HG02759 (cell line): Measurements from ENCODE around the gene TIE1.

Experiments used
- ATAC-seq: cut with Tn5 transposase; IDR thresholded peaks from one replicate; pipeline ENCODE4 v1.9.1; 2021; ENCODE audit warnings: mild to moderate bottlenecking, moderate library complexity; ENCODE audit not compliant: unreplicated experiment

The TIE1 gene

GRCh38 chr1:43311521-43311920 lies 10.7 kb downstream of the TIE1 start:
- no peak for ATAC-seq

GRCh38 chr1:43312212-43312623 lies 11.4 kb downstream of the TIE1 start:
- ATAC-seq = no peak

GRCh38 chr1:43312663-43313515 lies 12.1 kb downstream of the TIE1 start:
- ATAC-seq = no peak

- no peak for ATAC-seq
These were observed 13.0 kb downstream of the TIE1 start for GRCh38 chr1:43313771-43314170.

- ATAC-seq = no peak
These were observed 13.5 kb downstream of the TIE1 start for GRCh38 chr1:43314233-43314632.

GRCh38 chr1:43315481-43315880 lies 14.7 kb downstream of the TIE1 start:
- no peak for ATAC-seq

- no peak for ATAC-seq
These were observed 15.4 kb downstream of the TIE1 start for GRCh38 chr1:43315963-43316737.

- ATAC-seq = no peak
These were observed 16.1 kb downstream of the TIE1 start for GRCh38 chr1:43316738-43317520.

GRCh38 chr1:43317817-43318471 lies 17.2 kb downstream of the TIE1 start:
- no peak for ATAC-seq

GRCh38 chr1:43318831-43319230 lies 18.0 kb downstream of the TIE1 start:
- ATAC-seq = no peak

GRCh38 chr1:43319288-43319687 lies 18.5 kb downstream of the TIE1 start:
- ATAC-seq = no peak

GRCh38 chr1:43319766-43320165 lies 19.0 kb downstream of the TIE1 start:
- ATAC-seq = no peak

- no peak for ATAC-seq
These were observed 20.6 kb downstream of the TIE1 start for GRCh38 chr1:43321331-43321891.

- no peak for ATAC-seq
These were observed 21.7 kb downstream of the TIE1 start for GRCh38 chr1:43322506-43322905.

- ATAC-seq = no peak
These were observed 24.0 kb downstream of the TIE1 start for GRCh38 chr1:43324810-43325209.

GRCh38 chr1:43325381-43325780 lies 24.6 kb downstream of the TIE1 start:
- ATAC-seq = no peak

GRCh38 chr1:43327549-43328292 lies 26.9 kb downstream of the TIE1 start:
- ATAC-seq = no peak

- ATAC-seq = no peak
These were observed 29.4 kb downstream of the TIE1 start for GRCh38 chr1:43329995-43330751.

- no peak for ATAC-seq
These were observed 30.9 kb downstream of the TIE1 start for GRCh38 chr1:43331688-43332087.
